Ovary (tissue), 3 donors: ENCODE data around the gene ADCY5.

Experiments
- CTCF ChIP-seq, 3 donors: fragments of 450-650 bp in 2 of 3; fragments of 200-600 bp in 1 of 3; IDR thresholded peaks; one replicate each; pipeline versions ENCODE4 v1.5.1 to v1.8.0; 2016 to 2022; ENCODE audit warnings: antibody characterized with exemption in 3 of 3, mild to moderate bottlenecking in 1 of 3
- EP300 ChIP-seq: sonication (generic); formaldehyde crosslinking; IDR thresholded peaks from one replicate; pipeline ENCODE4 v1.6.1; 2017; ENCODE audit warnings: antibody characterized with exemption
- POLR2A ChIP-seq: fragments of 450-650 bp; IDR thresholded peaks from one replicate; pipeline ENCODE4 v1.6.1; 2017; ENCODE audit warnings: antibody characterized with exemption, mild to moderate bottlenecking, moderate library complexity
- donor health status: DM: no; HTN: no; CAD: no.

- TF ChIP-seq CTCF (IDR thresholded peaks at IDR 0.05), result no peak
- TF ChIP-seq POLR2A, result no peak
- no peak for TF ChIP-seq EP300
These were observed 100.3 kb downstream of the ADCY5 start for GRCh38 chr3:123348471-123349200.
